GM12891 (cell line): Measurements from ENCODE around the gene NACAD.

Experiments
- POLR2A ChIP-seq: IDR thresholded peaks from 2 replicates; pipeline ENCODE4 v1.6.1; 2011; ENCODE audit warnings: low read depth, low read length, control low read depth
- POLR2AphosphoS5 ChIP-seq: IDR thresholded peaks from 2 replicates; pipeline ENCODE4 v1.6.1; 2011; ENCODE audit warnings: low read depth, low read length, control low read depth
- POU2F2 ChIP-seq: IDR thresholded peaks from 2 replicates; pipeline ENCODE4 v1.6.1; 2011; ENCODE audit warnings: low read depth, mild to moderate bottlenecking, control low read depth, low read length, moderate library complexity
- SPI1 ChIP-seq: IDR thresholded peaks from 2 replicates; pipeline ENCODE4 v1.6.1; 2011; ENCODE audit warnings: low read depth, low read length, control low read depth
- TAF1 ChIP-seq: IDR thresholded peaks from 2 replicates; pipeline ENCODE4 v1.6.1; 2011; ENCODE audit warnings: low read depth, low read length, control low read depth

DNA sequence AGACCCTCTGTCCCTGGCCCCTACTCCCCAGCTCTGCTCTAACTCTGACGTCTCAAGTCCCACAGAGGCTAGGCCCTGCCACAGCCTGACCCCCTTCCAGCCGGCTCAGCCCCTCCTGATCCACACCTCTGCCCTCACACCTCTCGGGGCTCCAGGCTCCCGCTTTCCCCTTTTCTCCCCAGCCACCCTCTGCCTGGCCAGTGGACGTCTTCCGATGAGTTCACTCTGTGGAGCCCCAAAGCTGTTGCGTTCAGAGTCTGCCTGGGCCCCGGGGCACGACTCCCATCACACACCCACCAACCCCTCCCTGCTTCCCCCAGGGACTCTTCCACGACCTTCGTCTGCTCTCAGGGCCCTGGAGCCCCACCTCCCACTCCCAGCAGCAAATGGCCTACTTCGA is 41.1 kb upstream of the NACAD start:
- TF ChIP-seq POLR2A: no peak
- no peak for TF ChIP-seq POLR2AphosphoS5
- TF ChIP-seq TAF1: no peak
- no peak for TF ChIP-seq POU2F2
- no peak for TF ChIP-seq SPI1
